Transverse colon (tissue), 4 donors: ENCODE measurements around the gene METTL18. TPM values are rescaled to one million over a fixed set of nuclear protein-coding genes. Genes with fewer than 3 reads are reported as not detected.

Experiments
- DNase-seq: peaks from one replicate; pipeline ENCODE4 v3.0.0-alpha.2; 2019
- H3K27ac ChIP-seq, 4 donors: fragments of 200-600 bp; sonication (generic); 2 replicates each; pipeline ENCODE4 v1.5.1; 2016 to 2018; ENCODE audit warnings: inconsistent platforms in 4 of 4
- H3K27me3 ChIP-seq: fragments of 200-600 bp; sonication (generic); 2 replicates; pipeline ENCODE4 v1.5.1; 2017; ENCODE audit warnings: inconsistent platforms
- H3K36me3 ChIP-seq, 4 donors: fragments of 200-600 bp; sonication (generic); 2 replicates each; pipeline ENCODE4 v1.5.1; 2017 to 2019; ENCODE audit warnings: inconsistent platforms in 4 of 4
- H3K4me1 ChIP-seq, 4 donors: fragments of 200-600 bp; sonication (generic); 2 replicates each; pipeline ENCODE4 v1.5.1; 2017 to 2020; ENCODE audit warnings: inconsistent platforms in 4 of 4
- H3K4me3 ChIP-seq, 4 donors: fragments of 200-600 bp; sonication (generic); 1 replicate in 1 of 4; 2 replicates in 3 of 4; pipeline versions ENCODE4 v1.5.1 to v1.6.1; 2017 to 2019; ENCODE audit warnings: inconsistent platforms in 4 of 4
- H3K9me3 ChIP-seq, 2 donors: fragments of 200-600 bp; sonication (generic); 2 replicates each; pipeline ENCODE4 v1.5.1; 2017 to 2019; ENCODE audit warnings: inconsistent platforms in 2 of 2
- CTCF ChIP-seq, 5 experiments: fragments of 200-600 bp in 3 of 5; fragments of 450-650 bp in 2 of 5; sonication (generic) in 3 of 5; IDR thresholded peaks; 1 replicate in 2 of 5; 2 replicates in 3 of 5; pipeline ENCODE4 v1.5.1; 2016 to 2017; ENCODE audit warnings: antibody characterized with exemption in 5 of 5, inconsistent platforms in 3 of 5, mild to moderate bottlenecking in 2 of 5, moderate library complexity in 1 of 5
- EP300 ChIP-seq: sonication (generic); formaldehyde crosslinking; IDR thresholded peaks from one replicate; pipeline ENCODE4 v1.6.1; 2017; ENCODE audit warnings: antibody characterized with exemption, low read depth
- POLR2A ChIP-seq: fragments of 450-650 bp; IDR thresholded peaks from one replicate; pipeline ENCODE4 v1.6.1; 2016; ENCODE audit warnings: antibody characterized with exemption, mild to moderate bottlenecking, moderate library complexity
- POLR2AphosphoS5 ChIP-seq, 3 donors: sonication (generic); formaldehyde crosslinking; IDR thresholded peaks; one replicate each; pipeline ENCODE4 v1.6.1; 2016; ENCODE audit warnings: antibody characterized with exemption in 3 of 3
- WGBS, 2 donors: methylation state at CpG; one replicate each; pipeline ENCODE4 v1.1.5; 2018; ENCODE audit warnings: low coverage in 1 of 2; 5-methylcytosine and 5-hydroxymethylcytosine counted together
- in situ Hi-C, 4 donors: fragments of 200-750 bp; cut with MboI; loops; one replicate each; pipeline versions ENCODE4 v1.15.0 to v1.15.1; 2017; ENCODE audit warnings: low sequenced_read_pairs in 3 of 4, low pct_ligation_motif_present in 1 of 4, low pct_unique_long_range_greater_than_20kb in 1 of 4
- intact Hi-C: fragments of 100-400 bp; cut with DNase I; formaldehyde crosslinking; loops from one replicate; pipeline ENCODE4 v1.15.1; 2023; ENCODE audit warnings: low total_unique reads
- total RNA-seq, 4 donors: library from RNA; depleted of rRNA; stranded (reverse); fragments of >200 nt; gene quantifications; one replicate each; pipeline ENCODE4 v1.1.0, GENCODE V29; 2016

METTL18 gene
- total RNA-seq, 4 donors from 2014 or later, result 6.3 to 6.8 TPM; not detected in 2

GRCh38 chr1:169834869-169835268 lies 40.2 kb upstream of the METTL18 start:
- no peaks in the 10 kb centered on the region for H3K4me1 ChIP-seq
- peaks cover 0 to 8% (median 3%) of the 10 kb centered on the region in 4 donors for H3K36me3 ChIP-seq
- no peak for DNase-seq
- in situ Hi-C loops (no loop called here), intact Hi-C loops (no loop called here)
- no peak for TF ChIP-seq EP300
- TF ChIP-seq POLR2AphosphoS5 (IDR thresholded peaks at IDR 0.05), result no peak
- TF ChIP-seq CTCF (IDR thresholded peaks at IDR 0.05), result no peak
- no peak for TF ChIP-seq POLR2A
- H3K27me3 ChIP-seq, result no peaks in the 10 kb centered on the region
- H3K27ac ChIP-seq, result no peak overlapping the region
- H3K9me3 ChIP-seq, result peaks cover 0 to 3% of the 10 kb centered on the region in 2 donors
- WGBS, 2 donors, result 93 to 100% methylated on average over 1 of the region's 1 CpG
- no peak overlapping the region for H3K4me3 ChIP-seq

GRCh38 chr1:169833179-169833901 lies 38.6 kb upstream of the METTL18 start:
- no peak for TF ChIP-seq CTCF (IDR thresholded peaks at IDR 0.05)
- no peak for TF ChIP-seq POLR2AphosphoS5 (IDR thresholded peaks at IDR 0.05)
- TF ChIP-seq EP300, result no peak
- TF ChIP-seq POLR2A, result no peak
- no peaks in the 10 kb centered on the region for H3K9me3 ChIP-seq
- H3K36me3 ChIP-seq, result peaks cover 0 to 8% (median 3%) of the 10 kb centered on the region in 4 donors
- H3K27me3 ChIP-seq, result no peaks in the 10 kb centered on the region
- in situ Hi-C loops (no loop called here), intact Hi-C loops (no loop called here)
- H3K27ac ChIP-seq, result no peak overlapping the region
- no peak overlapping the region for H3K4me3 ChIP-seq
- H3K4me1 ChIP-seq, result no peaks in the 10 kb centered on the region
- DNase-seq, result no peak
- WGBS, 2 donors, result 78 to 82% methylated on average over 4 of the region's 4 CpGs

- whole genome bisulfite sequencing, 2 donors, result 98 to 100% methylated on average over 1 of the region's 1 CpG
These were observed 35.0 kb upstream of the METTL18 start for GRCh38 chr1:169829671-169830070.

GRCh38 chr1:169824153-169824552 lies 29.4 kb upstream of the METTL18 start:
- no peak for TF ChIP-seq CTCF (IDR thresholded peaks at IDR 0.05)
- no peak for TF ChIP-seq POLR2AphosphoS5 (IDR thresholded peaks at IDR 0.05)
- no peak for TF ChIP-seq POLR2A
- TF ChIP-seq EP300, result no peak
- Histone ChIP-seq H3K4me1 (no peaks in the 10 kb centered on the region), H3K9me3 (no peaks in the 10 kb centered on the region), H3K27me3 (no peaks in the 10 kb centered on the region), H3K4me3 (no peak overlapping the region), H3K36me3 (peaks cover 0 to 8% (median 0%) of the 10 kb centered on the region in 4 donors), H3K27ac (no peak overlapping the region)
- no peak for DNase-seq
- intact Hi-C loops (no loop called here), in situ Hi-C loops (loop anchor here in 1 of 4 donors (25.0 kb wide), 1 partner anchor 237 kb away; the partner anchor contains the start of gene F5)
- WGBS, 2 donors, result 97 to 100% methylated on average over 3 of the region's 3 CpGs

More at GRCh38 chr1:169829671-169830070, 35.0 kb upstream of the METTL18 start:
- Histone ChIP-seq H3K27me3 (no peaks in the 10 kb centered on the region), H3K4me3 (no peak overlapping the region), H3K27ac (no peak overlapping the region), H3K36me3 (peaks cover 0 to 11% (median 3%) of the 10 kb centered on the region in 4 donors), H3K4me1 (no peaks in the 10 kb centered on the region), H3K9me3 (no peaks in the 10 kb centered on the region)
- DNase-seq, result no peak
- intact Hi-C loops, result no loop called here
- in situ Hi-C loops, result no loop called here
- TF ChIP-seq POLR2A, result no peak
- no peak for TF ChIP-seq CTCF (IDR thresholded peaks at IDR 0.05)
- TF ChIP-seq EP300, result no peak
- no peak for TF ChIP-seq POLR2AphosphoS5 (IDR thresholded peaks at IDR 0.05)
